A204.1 (cell line): ENCODE measurements around the gene PARVG.

Experiments used
- FAIRE-seq: peaks from 2 replicates; lab custom pipeline; 2012; peaks lifted over from hg19 to GRCh38; lab: Jason Lieb, UNC

Gene PARVG

GRCh38 chr22:44245438-44245837 lies 64.7 kb downstream of the PARVG start:
- no peak for FAIRE-seq

GRCh38 chr22:44245867-44246266 lies 65.1 kb downstream of the PARVG start:
- FAIRE-seq, result no peak

- no peak for FAIRE-seq
Measured at GRCh38 chr22:44246615-44247326, 66.0 kb downstream of the PARVG start.

- FAIRE-seq, result no peak
Measured at GRCh38 chr22:44247346-44247745, 66.6 kb downstream of the PARVG start.

- no peak for FAIRE-seq
Measured at GRCh38 chr22:44247923-44248892, 67.5 kb downstream of the PARVG start.

GRCh38 chr22:44248926-44249325 lies 68.2 kb downstream of the PARVG start:
- FAIRE-seq, result no peak

- FAIRE-seq, result no peak
Measured at GRCh38 chr22:44249376-44250147, 68.8 kb downstream of the PARVG start.

GRCh38 chr22:44254811-44255210 lies 74.1 kb downstream of the PARVG start:
- FAIRE-seq, result no peak

GRCh38 chr22:44256085-44256484 lies 75.4 kb downstream of the PARVG start:
- FAIRE-seq, result no peak

GRCh38 chr22:44256556-44257485 lies 76.1 kb downstream of the PARVG start:
- FAIRE-seq, result no peak
